ENCODE results near the gene ANK2.

The ANK2 gene

GRCh38 chr4:113094802-113095201 is 45.3 kb downstream of the ANK2 start:
- DNase-seq (ENCODE audit: low spot score), result peak; percentile 22

- DNase-seq (ENCODE audit: low spot score), result no peak
These were observed 52.2 kb downstream of the ANK2 start for GRCh38 chr4:113101669-113102068.

GRCh38 chr4:113103556-113103955 is 54.1 kb downstream of the ANK2 start:
- no peak for DNase-seq (ENCODE audit: low spot score)

DNA sequence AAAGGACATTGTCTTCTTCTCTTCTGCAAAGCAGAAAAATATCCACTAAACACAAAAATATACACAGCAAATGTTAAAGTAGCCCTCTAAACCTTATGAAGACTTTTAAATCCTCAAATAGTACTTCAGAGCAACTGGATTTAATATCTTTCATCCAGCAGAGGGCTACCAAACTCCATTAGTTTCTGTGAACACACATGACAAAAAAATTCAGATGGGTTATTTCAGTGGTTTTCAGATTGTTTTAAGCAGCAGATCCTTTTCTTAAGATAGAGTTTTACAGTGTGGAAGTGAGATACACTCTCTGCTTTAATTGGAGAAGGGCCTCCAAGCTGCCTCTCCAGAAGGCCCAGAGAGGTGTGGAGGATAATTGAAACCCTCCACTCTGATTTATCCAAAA is 56.7 kb downstream of the ANK2 start:
- peak; percentile 19 for DNase-seq (ENCODE audit: low spot score)

DNA sequence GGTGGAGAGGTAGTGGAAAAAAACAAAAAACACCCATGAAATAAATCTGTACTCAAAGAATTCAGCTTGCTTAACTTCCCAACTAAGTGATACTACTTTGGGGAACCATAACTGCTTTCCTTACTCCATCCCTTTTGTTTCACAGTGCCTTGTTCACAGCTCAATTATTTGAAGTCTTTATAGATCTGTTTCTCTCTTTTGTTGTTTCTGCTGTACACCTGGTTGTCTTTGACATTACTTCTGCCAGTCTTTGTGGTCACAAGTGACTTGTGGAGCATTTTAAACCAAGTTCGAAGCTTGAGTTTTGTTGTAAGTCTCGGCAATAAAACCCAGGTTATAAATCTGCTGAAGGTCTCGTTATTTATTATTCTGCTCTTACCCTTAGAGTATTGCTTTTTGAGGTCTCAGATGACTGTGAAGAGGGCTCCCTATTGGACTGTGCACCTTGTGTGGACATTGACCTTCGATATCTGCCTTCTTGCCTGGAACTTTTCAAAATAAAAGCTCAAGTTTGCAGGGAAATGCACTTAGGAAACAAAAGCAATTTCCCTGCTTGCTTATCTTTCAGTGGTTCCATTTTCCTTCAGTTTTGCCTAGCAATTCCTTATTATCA is 59.8 kb downstream of the ANK2 start:
- DNase-seq (ENCODE audit: low spot score), result no peak

DNA sequence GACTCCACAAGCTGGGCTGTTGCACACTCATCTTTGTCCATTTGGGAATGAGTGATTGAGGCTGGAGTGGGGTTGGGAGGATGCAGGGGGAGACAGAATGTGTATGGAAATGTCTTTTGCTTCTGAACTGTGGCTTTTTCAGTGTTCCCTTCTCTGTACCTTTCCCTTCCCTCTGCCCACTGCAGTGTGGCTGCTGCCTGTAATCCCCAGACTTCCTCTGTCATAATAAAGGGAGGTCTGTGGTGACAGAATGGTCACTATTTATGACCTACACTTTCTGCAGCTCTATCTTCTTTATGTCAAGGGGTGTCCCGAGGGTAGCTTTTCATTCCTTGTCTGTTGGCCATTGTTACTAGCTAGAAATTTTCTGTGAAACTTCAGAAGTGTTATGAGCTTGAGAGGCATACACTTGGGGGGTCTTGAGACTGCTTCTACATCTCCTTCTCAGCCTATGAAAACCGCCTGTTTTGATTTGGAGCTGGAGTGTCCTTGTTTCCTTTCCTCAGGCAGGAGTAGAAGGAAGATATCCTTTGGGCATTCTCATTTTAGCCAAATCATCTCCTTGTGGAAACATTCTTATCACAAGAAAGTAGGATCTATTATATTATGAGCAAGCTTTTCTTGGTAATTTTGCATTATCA is 63.0 kb downstream of the ANK2 start:
- DNase-seq (ENCODE audit: low spot score), result no peak

DNA sequence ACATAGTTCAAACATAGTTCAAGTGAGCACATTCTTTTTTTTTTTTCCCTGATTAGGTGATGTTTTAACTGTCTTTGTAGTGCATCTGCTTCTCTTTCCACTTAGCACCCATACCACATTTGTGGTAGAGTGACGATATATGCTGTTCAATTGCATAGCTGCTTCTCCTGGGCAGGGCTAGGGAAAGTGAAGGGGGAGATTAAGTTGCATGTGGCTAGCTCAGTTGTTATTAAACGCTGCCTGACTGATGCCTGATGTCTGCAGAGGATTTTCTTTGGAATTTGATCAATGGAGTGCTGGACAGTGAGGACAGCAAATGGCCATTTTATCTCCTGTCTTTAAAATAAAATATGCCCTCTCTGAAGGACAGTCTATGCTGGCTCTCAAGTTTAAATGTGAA is 63.7 kb downstream of the ANK2 start:
- DNase-seq (ENCODE audit: low spot score), result no peak

- no peak for DNase-seq (ENCODE audit: low spot score)
These were observed 65.4 kb downstream of the ANK2 start for GRCh38 chr4:113114884-113115283.

DNA sequence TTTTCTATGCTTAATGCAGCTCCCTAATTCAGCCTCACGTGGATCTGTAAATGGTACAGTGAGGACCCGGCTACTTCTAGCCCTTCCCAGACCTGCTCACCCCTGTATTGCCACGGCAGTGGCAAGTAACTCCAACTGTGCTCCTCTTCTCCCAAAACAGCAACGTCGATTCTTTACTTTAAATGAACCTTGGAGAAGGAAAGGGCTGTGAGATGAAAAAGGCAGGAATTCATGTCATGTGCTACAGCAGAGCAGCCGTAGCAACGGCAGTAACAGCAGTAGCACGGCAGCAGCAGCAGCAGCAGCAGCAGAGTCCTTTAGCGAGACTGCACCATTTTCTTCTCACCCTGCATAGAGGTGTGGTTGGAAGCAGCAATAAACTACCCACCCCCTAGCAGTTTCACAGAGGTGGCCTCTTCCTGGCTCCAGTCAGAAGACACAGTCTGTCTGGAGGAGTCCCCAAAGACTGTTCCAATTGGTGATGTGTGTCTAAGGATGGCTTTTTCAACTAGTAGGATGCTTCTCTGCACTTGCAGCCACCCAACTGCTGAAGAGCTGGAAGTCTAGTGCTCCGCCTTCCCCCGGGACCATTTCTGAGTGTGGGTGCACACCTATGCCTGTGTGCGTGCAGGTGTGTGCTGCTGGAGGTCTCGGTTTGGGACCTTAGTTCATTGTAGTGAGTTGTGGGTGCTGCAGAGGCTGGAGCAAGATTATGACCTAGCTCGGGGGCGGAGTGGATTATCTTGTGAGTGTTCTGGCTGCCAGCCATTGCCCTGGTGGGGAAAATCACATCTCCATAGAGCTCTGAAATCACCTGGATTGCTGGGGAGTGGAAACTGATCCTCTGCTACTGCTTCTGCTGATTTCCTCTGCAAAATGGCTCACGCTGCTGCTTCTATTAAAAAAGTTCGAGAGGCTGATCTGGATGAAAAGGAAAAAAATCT is 67.2 kb downstream of the ANK2 start:
- no peak for DNase-seq (ENCODE audit: low spot score)

GRCh38 chr4:113117358-113117702 is 67.9 kb downstream of the ANK2 start:
- no peak for DNase-seq (ENCODE audit: low spot score)

- DNase-seq (ENCODE audit: low spot score), result no peak
These were observed 72.6 kb downstream of the ANK2 start for GRCh38 chr4:113122066-113122465.

- DNase-seq (ENCODE audit: low spot score), result no peak
These were observed 76.0 kb downstream of the ANK2 start for GRCh38 chr4:113125418-113125817.

- no peak for DNase-seq (ENCODE audit: low spot score)
These were observed 81.7 kb downstream of the ANK2 start for GRCh38 chr4:113131136-113131535.

- DNase-seq (ENCODE audit: low spot score), result no peak
These were observed 82.2 kb downstream of the ANK2 start for GRCh38 chr4:113131621-113132020.

DNA sequence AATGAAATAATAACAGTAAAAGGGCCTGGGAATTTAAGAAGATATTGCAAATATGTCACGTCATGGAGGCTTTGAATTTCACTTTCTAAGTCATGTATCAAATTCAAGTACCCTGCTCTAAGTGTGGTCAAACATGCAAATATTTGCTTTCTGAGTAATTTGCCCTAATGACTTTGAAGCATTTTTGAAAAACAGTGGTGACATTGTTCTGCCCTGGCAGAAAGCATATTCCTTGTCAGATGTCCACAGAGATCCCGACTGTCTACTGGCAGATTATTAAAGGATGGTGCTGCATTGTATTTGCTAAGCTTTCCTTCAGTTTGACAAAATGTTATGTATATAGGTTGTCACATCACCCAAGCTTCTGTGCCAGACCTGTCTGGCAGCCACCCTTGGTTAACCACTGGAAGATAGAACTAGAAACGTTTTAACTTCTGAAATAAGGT is 92.5 kb downstream of the ANK2 start:
- DNase-seq (ENCODE audit: low spot score), result no peak

DNA sequence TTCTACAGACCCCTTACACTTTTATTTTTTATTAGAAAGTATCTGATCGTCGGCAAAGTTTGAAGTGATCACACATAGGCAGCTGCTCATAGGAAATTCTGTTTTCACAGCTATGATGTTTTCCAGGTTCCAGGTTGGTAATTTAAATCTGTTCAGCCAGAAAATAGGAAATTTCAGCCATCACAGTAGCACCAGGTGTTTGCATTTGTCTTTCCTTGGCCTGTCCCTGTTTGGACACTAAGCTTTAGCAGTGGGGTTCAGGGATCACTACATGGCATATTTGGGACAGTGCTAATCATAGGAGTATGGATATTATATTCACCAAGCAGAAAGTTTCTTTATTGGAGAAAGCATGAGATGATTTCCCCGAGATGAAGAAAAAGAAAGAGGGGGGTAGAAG is 92.9 kb downstream of the ANK2 start:
- no peak for DNase-seq (ENCODE audit: low spot score)

GRCh38 chr4:113144091-113144490 is 94.6 kb downstream of the ANK2 start:
- no peak for DNase-seq (ENCODE audit: low spot score)

DNA sequence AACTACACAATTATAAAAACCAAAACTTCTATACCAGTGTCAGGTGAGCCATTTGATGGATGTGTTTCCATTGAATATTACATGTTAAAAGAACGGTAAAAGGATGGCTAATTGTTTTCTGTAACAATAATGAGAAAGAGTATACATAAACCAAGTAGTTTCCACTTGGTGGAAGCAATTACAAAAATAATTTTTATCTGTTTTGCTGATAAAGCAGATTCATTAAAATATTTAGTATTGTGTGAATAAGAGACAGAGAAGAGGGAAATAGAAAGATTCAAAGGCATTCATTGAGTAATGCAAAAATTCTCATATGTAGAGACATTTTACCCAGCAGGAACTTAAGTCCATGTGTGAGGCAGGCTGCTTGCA is 95.7 kb downstream of the ANK2 start:
- DNase-seq (ENCODE audit: low spot score), result no peak

DNA sequence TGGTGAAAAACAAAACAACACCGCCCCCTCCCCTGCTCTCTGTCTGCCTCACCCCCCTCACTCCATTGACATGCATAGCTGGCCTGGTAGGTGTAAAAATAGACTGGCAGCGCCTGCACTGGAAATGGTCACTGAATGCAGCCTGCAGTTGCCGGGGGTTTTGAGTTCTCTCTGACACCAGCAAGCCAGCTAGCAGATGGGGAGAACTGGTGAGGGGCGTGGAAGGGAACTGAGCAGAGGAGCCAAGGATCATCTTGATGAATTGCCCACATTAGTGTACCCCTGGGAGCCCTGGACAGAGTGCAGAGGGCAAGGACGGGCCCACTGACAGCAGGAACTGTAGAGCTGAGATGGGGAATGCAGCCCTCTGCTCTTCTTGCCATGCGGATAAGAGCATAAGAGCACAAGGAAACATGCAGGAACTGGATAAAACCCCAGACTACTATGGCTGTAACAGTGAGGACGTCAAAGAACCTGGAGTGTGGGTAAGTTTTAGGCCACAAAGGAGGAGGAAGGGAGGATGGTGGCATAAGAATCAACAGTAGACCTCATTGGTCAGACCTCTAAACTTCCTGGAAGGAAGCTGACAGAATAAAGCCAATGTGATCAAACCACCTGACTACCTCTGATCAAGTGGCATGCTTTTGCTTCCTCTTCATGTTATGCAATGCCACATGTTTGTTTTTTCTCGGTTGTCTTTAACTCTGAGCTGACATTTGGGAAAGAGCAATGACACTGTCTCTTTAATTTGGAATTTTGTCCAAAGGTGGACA is 96.3 kb downstream of the ANK2 start:
- peak; percentile 60 for DNase-seq (ENCODE audit: low spot score)

GRCh38 chr4:113146876-113147358 is 97.5 kb downstream of the ANK2 start:
- DNase-seq (ENCODE audit: low spot score), result no peak

DNA sequence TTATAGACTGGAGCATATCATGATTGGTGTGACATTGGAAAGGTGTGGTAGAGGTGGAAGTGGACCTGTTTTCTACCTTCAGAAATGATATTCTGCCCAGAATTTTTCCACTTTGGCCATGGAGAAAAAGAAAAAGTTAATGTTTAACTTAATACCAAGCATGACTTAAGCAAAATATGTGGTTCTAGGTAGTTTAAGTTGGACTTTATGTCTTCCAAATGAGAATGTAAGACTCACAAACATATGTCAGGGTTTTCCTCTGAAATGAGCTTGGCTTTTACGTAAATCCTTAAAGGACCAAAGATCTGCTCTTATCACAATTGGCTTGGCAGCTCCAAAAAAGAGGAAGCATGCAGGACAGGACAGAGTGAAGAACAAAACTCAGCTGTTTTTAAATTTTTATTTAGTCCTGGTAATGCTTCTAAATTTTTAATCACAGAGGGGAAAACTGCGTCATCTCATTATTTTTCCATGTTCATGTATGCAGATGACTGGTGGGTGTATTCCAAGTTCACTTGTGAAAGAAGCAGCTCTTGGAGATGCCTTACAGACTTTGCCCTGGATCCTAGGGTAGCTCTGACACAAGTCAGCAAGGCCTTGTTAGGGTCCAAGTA is 98.2 kb downstream of the ANK2 start:
- DNase-seq (ENCODE audit: low spot score), result no peak

DNA sequence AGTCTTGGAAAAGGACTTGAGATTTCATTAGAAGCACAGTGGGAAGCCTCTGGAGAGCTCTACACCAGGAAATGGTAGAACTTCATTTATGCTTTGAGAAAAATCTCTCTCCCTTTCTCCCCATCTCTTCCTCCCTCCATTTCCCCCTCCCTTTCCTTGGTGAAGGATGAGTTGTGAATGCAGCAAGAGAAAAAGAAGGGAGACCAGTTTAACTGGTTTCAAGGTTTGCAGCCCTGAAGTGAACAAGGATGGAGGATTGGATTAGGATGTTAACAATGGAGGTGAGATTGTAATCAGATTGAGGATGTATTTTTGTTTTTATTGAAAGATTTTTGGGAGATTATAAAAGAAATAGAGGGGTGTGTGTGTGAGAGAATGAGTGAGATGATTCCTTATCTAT is 99.5 kb downstream of the ANK2 start:
- DNase-seq (ENCODE audit: low spot score), result no peak
